Measurements from ENCODE around the gene CACNA1S.

DNA sequence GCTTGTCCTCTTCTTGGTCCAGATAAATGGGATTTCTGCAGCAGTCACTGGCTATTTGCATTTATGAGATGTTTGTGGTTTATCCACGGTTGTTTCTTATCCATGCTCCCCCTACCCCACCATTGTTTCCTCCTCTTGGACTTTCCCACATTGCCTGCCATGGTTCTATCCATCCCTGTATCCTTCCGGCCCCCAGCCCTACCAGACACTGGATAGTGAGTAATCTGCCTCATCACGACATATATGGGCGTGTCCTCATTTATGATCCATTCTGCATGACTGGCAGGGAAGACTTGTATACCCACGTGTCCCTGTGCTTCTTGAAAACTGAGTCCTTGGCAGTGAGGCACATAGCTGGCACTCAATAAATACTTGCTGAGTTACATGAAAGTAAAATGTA lies 40.1 kb downstream of the CACNA1S start:
- no peak for TF ChIP-seq RAD21 (IDR thresholded peaks at IDR 0.05; ENCODE audit: low read length)
- TF ChIP-seq CTCF (IDR thresholded peaks at IDR 0.05): no peak

Measured in SK-N-SH (cell line).